ENCODE measurements around the gene PAGR1. TPM values are rescaled to one million over a fixed set of nuclear protein-coding genes. Genes with fewer than 3 reads are reported as not detected.

Gene PAGR1
- polyA plus RNA-seq, 1 experiment: 15.6 TPM

DNA sequence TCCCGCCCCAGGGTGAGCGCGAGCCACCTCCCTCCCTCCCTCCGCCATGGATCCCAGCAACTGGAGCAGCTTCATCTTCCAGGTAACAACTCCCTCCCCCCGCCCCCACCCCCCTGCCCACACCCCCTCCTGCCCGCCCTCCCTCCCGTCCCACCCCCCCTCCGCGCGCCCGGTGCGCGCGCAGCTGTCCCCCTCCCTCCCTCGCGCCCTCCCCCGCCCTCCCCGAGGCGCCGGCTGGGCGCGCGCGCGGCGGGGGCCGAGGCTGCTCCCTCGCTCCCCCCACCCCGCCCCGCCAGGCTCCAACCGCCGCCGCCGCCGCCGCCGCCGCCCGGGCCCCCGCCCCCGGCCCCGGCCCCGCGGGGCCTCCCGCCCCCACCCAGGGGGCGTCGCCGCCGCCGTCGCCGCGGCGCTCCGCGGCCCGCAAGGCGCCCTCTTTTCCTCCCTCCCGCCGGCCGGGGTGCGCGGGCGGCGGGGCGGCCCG, 9.8 kb upstream of the PAGR1 start, which contains the start of gene MAZ:
MAZ (plus strand) TSS at position 431 of the 481 bp plus-strand sequence. CDS start 173 bp downstream, outside the sequence.
- DNase-seq (ENCODE audit: low read depth): no peak
- POLR2A ChIA-PET: no interaction called here
- CTCF ChIA-PET: interaction anchor here (2.8 to 3.0 kb wide), 3 partner anchors 10 to 42 kb away, joined by 15 to 30 read pairs (median 15); partner anchors contain the start of genes MVP and PAGR1
- peak within 1 kb of the TSS; percentile 67 for H3K4me3 ChIP-seq (ENCODE audit: low read depth, low read length)
- H3K27me3 ChIP-seq (ENCODE audit: control insufficient read depth, insufficient read depth, low read length): no peaks in the 10 kb centered on the region
- peaks cover 17% of the 10 kb centered on the region for H3K36me3 ChIP-seq (ENCODE audit: control insufficient read depth, insufficient read depth, low read length)
- TF ChIP-seq CTCF (IDR thresholded peaks at IDR 0.05; ENCODE audit: insufficient read depth, low read depth, low read length): no peak

DNA sequence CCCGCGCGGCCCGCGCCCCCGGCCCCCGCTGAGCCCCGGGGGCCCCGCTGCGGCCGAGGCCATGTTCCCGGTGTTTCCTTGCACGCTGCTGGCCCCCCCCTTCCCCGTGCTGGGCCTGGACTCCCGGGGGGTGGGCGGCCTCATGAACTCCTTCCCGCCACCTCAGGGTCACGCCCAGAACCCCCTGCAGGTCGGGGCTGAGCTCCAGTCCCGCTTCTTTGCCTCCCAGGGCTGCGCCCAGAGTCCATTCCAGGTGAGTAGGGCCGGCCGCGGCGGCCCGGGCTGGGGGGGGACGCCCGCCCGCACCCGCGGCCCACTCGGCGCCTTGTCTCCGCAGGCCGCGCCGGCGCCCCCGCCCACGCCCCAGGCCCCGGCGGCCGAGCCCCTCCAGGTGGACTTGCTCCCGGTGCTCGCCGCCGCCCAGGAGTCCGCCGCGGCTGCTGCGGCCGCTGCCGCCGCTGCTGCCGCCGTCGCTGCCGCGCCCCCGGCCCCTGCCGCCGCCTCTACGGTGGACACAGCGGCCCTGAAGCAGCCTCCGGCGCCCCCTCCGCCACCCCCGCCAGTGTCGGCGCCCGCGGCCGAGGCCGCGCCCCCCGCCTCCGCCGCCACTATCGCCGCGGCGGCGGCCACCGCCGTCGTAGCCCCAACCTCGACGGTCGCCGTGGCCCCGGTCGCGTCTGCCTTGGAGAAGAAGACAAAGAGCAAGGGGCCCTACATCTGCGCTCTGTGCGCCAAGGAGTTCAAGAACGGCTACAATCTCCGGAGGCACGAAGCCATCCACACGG, 9.1 kb upstream of the PAGR1 start:
- Histone ChIP-seq H3K36me3 (ENCODE audit: control insufficient read depth, insufficient read depth, low read length) (peaks cover 16% of the 10 kb centered on the region), H3K4me3 (ENCODE audit: low read depth, low read length) (peak overlapping the region; percentile 67), H3K27me3 (ENCODE audit: control insufficient read depth, insufficient read depth, low read length) (no peaks in the 10 kb centered on the region)
- no peak for TF ChIP-seq CTCF (IDR thresholded peaks at IDR 0.05; ENCODE audit: insufficient read depth, low read depth, low read length)
- POLR2A ChIA-PET: interaction anchor here (0.6 to 1.4 kb wide), 2 partner anchors 9 to 98 kb away, joined by 3 to 4 read pairs; partner anchors contain the start of gene PAGR1
- CTCF ChIA-PET: interaction anchor here (0.6 to 3.0 kb wide), 15 partner anchors 10 to 248 kb away, joined by 3 to 30 read pairs (median 6); partner anchors contain the start of genes ASPHD1, KIF22, MVP and PAGR1
- no peak for DNase-seq (ENCODE audit: low read depth)

DNA sequence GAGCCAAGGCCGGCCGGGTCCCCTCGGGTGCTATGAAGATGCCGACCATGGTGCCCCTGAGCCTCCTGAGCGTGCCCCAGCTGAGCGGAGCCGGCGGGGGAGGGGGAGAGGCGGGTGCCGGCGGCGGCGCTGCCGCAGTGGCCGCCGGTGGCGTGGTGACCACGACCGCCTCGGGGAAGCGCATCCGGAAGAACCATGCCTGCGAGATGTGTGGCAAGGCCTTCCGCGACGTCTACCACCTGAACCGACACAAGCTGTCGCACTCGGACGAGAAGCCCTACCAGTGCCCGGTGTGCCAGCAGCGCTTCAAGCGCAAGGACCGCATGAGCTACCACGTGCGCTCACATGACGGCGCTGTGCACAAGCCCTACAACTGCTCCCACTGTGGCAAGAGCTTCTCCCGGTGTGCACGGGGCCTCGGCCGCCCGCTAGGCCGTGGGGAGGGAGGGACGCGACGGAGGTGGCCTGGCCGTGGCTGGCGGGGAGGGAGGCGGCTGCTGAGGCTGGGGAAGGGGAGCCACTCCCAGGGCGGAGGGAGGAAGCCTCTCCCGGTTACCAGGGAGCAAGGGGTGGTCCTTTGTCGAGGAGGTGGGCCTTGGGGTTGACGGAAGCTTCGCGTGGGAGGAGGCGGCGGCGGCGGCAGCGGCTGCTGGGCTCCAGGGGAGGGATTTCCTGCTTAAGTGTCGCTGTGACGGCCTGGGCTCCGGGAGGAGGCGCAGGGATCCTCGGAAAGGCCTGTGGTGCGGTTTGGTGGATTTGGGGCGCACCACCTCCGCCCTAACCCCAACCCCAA, 8.3 kb upstream of the PAGR1 start:
- TF ChIP-seq CTCF (IDR thresholded peaks at IDR 0.05; ENCODE audit: insufficient read depth, low read depth, low read length): peak; percentile 55
- Histone ChIP-seq H3K4me3 (ENCODE audit: low read depth, low read length) (peak overlapping the region; percentile 67), H3K27me3 (ENCODE audit: control insufficient read depth, insufficient read depth, low read length) (no peaks in the 10 kb centered on the region), H3K36me3 (ENCODE audit: control insufficient read depth, insufficient read depth, low read length) (peaks cover 16% of the 10 kb centered on the region)
- DNase-seq (ENCODE audit: low read depth): peak; percentile 65
- ChIA-PET CTCF (interaction anchor here (0.6 to 3.0 kb wide), 17 partner anchors 9 to 248 kb away, joined by 3 to 30 read pairs (median 5); partner anchors contain the start of genes ASPHD1, KIF22, MVP and PAGR1), POLR2A (interaction anchor here (0.6 to 1.4 kb wide), 2 partner anchors 8 to 98 kb away, joined by 3 to 4 read pairs; partner anchors contain the start of gene PAGR1)

DNA sequence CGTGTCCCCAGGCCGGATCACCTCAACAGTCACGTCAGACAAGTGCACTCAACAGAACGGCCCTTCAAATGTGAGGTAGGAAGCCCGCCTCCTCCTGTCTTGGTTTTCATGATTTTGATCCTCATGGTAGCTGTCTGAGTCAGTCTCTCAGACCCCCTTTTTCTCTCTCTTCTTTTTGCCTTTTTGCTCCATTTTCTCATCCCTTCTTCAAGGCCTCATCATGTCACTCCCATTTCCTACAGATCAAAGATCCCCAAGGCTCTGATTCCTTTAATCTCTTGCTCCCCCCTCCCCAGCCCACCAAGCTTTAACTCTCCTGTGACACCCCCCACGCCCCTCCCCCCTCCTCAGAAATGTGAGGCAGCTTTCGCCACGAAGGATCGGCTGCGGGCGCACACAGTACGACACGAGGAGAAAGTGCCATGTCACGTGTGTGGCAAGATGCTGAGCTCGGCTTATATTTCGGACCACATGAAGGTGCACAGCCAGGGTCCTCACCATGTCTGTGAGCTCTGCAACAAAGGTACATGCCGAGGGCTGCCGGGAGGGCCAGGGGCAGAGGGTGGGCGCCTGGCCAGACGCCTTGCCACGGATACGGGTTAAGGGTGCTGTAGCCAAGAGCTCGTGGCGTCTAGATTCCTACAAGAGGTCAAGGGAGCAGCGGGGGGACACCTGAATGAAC, 7.6 kb upstream of the PAGR1 start:
- Histone ChIP-seq H3K4me3 (ENCODE audit: low read depth, low read length) (peak overlapping the region; percentile 67), H3K27me3 (ENCODE audit: control insufficient read depth, insufficient read depth, low read length) (no peaks in the 10 kb centered on the region), H3K36me3 (ENCODE audit: control insufficient read depth, insufficient read depth, low read length) (peaks cover 16% of the 10 kb centered on the region)
- TF ChIP-seq CTCF (IDR thresholded peaks at IDR 0.05; ENCODE audit: insufficient read depth, low read depth, low read length): no peak
- DNase-seq (ENCODE audit: low read depth): no peak
- ChIA-PET CTCF (interaction anchor here (0.6 to 3.0 kb wide), 14 partner anchors 8 to 224 kb away, joined by 3 to 30 read pairs (median 6); partner anchors contain the start of genes ASPHD1, KIF22, MVP and PAGR1), POLR2A (no interaction called here)

Measured in BJ (cell line).